ENCODE measurements around the gene MINK1. TPM values are rescaled to one million over a fixed set of nuclear protein-coding genes. Genes with fewer than 3 reads are reported as not detected.
"Not testable (repeated sequence)": the region's sequence is repeated elsewhere in the genome, so short reads cannot be mapped to it uniquely, and the experiment has no call there.

The MINK1 gene
- total RNA-seq, 1 experiment from 2014 or later = 18.7 TPM

GRCh38 chr17:4839221-4839620, 6.1 kb downstream of the MINK1 start:
- in situ Hi-C loops (cut with HindIII; ENCODE audit: low pct_unique_long_range_greater_than_20kb, low sequenced_read_pairs) = no loop called here
- no peak for DNase-seq (ENCODE audit: low read depth, low spot score)

- in situ Hi-C loops (cut with HindIII; ENCODE audit: low pct_unique_long_range_greater_than_20kb, low sequenced_read_pairs) = no loop called here
- no peak for DNase-seq (ENCODE audit: low read depth, low spot score)
Observed at GRCh38 chr17:4839965-4840892, 7.1 kb downstream of the MINK1 start.

- DNase-seq (ENCODE audit: low read depth, low spot score) = no peak
- in situ Hi-C loops (cut with HindIII; ENCODE audit: low pct_unique_long_range_greater_than_20kb, low sequenced_read_pairs) = no loop called here
Observed at GRCh38 chr17:4840893-4841242, 7.7 kb downstream of the MINK1 start.

GRCh38 chr17:4842376-4842775, 9.2 kb downstream of the MINK1 start:
- no peak for DNase-seq (ENCODE audit: low read depth, low spot score)
- in situ Hi-C loops (cut with HindIII; ENCODE audit: low pct_unique_long_range_greater_than_20kb, low sequenced_read_pairs) = no loop called here

GRCh38 chr17:4843321-4844000, 10.3 kb downstream of the MINK1 start:
- no peak for DNase-seq (ENCODE audit: low read depth, low spot score)
- in situ Hi-C loops (cut with HindIII; ENCODE audit: low pct_unique_long_range_greater_than_20kb, low sequenced_read_pairs) = no loop called here

GRCh38 chr17:4845118-4845517, 12.0 kb downstream of the MINK1 start:
- in situ Hi-C loops (cut with HindIII; ENCODE audit: low pct_unique_long_range_greater_than_20kb, low sequenced_read_pairs) = no loop called here
- no peak for DNase-seq (ENCODE audit: low read depth, low spot score)

- in situ Hi-C loops (cut with HindIII; ENCODE audit: low pct_unique_long_range_greater_than_20kb, low sequenced_read_pairs) = no loop called here
- no peak for DNase-seq (ENCODE audit: low read depth, low spot score)
Observed at GRCh38 chr17:4846635-4847390, 13.7 kb downstream of the MINK1 start.

GRCh38 chr17:4849011-4849536, 15.9 kb downstream of the MINK1 start:
- in situ Hi-C loops (cut with HindIII; ENCODE audit: low pct_unique_long_range_greater_than_20kb, low sequenced_read_pairs) = no loop called here
- no peak for DNase-seq (ENCODE audit: low read depth, low spot score)

- in situ Hi-C loops (cut with HindIII; ENCODE audit: low pct_unique_long_range_greater_than_20kb, low sequenced_read_pairs) = no loop called here
- DNase-seq (ENCODE audit: low read depth, low spot score) = no peak
Observed at GRCh38 chr17:4850246-4850645, 17.1 kb downstream of the MINK1 start.

- in situ Hi-C loops (cut with HindIII; ENCODE audit: low pct_unique_long_range_greater_than_20kb, low sequenced_read_pairs) = no loop called here
- DNase-seq (ENCODE audit: low read depth, low spot score) = no peak
Observed at GRCh38 chr17:4851084-4851483, 17.9 kb downstream of the MINK1 start.

- peak; percentile 17 for DNase-seq (ENCODE audit: low read depth, low spot score)
- in situ Hi-C loops (cut with HindIII; ENCODE audit: low pct_unique_long_range_greater_than_20kb, low sequenced_read_pairs) = no loop called here
Observed at GRCh38 chr17:4852567-4853207, 19.5 kb downstream of the MINK1 start.

GRCh38 chr17:4853208-4853671, 20.1 kb downstream of the MINK1 start:
- in situ Hi-C loops (cut with HindIII; ENCODE audit: low pct_unique_long_range_greater_than_20kb, low sequenced_read_pairs) = no loop called here
- no peak for DNase-seq (ENCODE audit: low read depth, low spot score)

- DNase-seq (ENCODE audit: low read depth, low spot score) = no peak
- in situ Hi-C loops (cut with HindIII; ENCODE audit: low pct_unique_long_range_greater_than_20kb, low sequenced_read_pairs) = no loop called here
Observed at GRCh38 chr17:4854111-4854681, 21.1 kb downstream of the MINK1 start.

- DNase-seq (ENCODE audit: low read depth, low spot score) = no peak
- in situ Hi-C loops (cut with HindIII; ENCODE audit: low pct_unique_long_range_greater_than_20kb, low sequenced_read_pairs) = no loop called here
Observed at GRCh38 chr17:4856271-4856936, 23.3 kb downstream of the MINK1 start.

GRCh38 chr17:4856937-4857314, 23.8 kb downstream of the MINK1 start:
- DNase-seq (ENCODE audit: low read depth, low spot score) = no peak
- in situ Hi-C loops (cut with HindIII; ENCODE audit: low pct_unique_long_range_greater_than_20kb, low sequenced_read_pairs) = no loop called here

- DNase-seq (ENCODE audit: low read depth, low spot score); in situ Hi-C loops (cut with HindIII; ENCODE audit: low pct_unique_long_range_greater_than_20kb, low sequenced_read_pairs): not testable (repeated sequence)
Observed at GRCh38 chr17:4857347-4857746, 24.2 kb downstream of the MINK1 start.
